Mesendoderm (in vitro differentiated cells): ENCODE results near the gene C9orf50.

Experiments
- DNase-seq: peaks from one replicate; pipeline ENCODE4 v3.0.0; 2013
- H2AK5ac ChIP-seq: 2 replicates; pipeline ENCODE4 v1.6.1; 2013; ENCODE audit warnings: low read length, inconsistent platforms
- H2BK120ac ChIP-seq: 2 replicates; pipeline ENCODE4 v1.6.1; 2013; ENCODE audit warnings: low read depth, mild to moderate bottlenecking, low read length, moderate library complexity, mixed read lengths
- H2BK15ac ChIP-seq: replicated peaks from 2 replicates; pipeline ENCODE4 v1.6.1; 2013; ENCODE audit warnings: low read depth, mild to moderate bottlenecking, moderate library complexity
- H2BK5ac ChIP-seq: 2 replicates; pipeline ENCODE4 v1.6.1; 2013; ENCODE audit warnings: low read length, inconsistent platforms
- H3K18ac ChIP-seq: 2 replicates; pipeline ENCODE4 v1.6.1; 2013; ENCODE audit warnings: mild to moderate bottlenecking, low read length, mixed read lengths
- H3K23ac ChIP-seq: one replicate; pipeline ENCODE4 v1.6.1; 2013; ENCODE audit warnings: low read length
- H3K27ac ChIP-seq: 2 replicates; pipeline ENCODE4 v1.5.1; 2013; ENCODE audit warnings: low read depth, mild to moderate bottlenecking, inconsistent platforms, low read length, moderate library complexity
- H3K27me3 ChIP-seq: 2 replicates; pipeline ENCODE4 v1.6.1; 2013; ENCODE audit warnings: low read length, control low read depth, mild to moderate bottlenecking, inconsistent platforms; ENCODE audit not compliant: insufficient read depth, poor library complexity
- H3K36me3 ChIP-seq: 2 replicates; pipeline ENCODE4 v1.6.1; 2013; ENCODE audit warnings: low read length, inconsistent platforms; ENCODE audit not compliant: control insufficient read depth, insufficient read depth
- H3K4ac ChIP-seq: one replicate; pipeline ENCODE4 v1.6.1; 2013; ENCODE audit warnings: low read depth, mild to moderate bottlenecking, low read length, moderate library complexity
- H3K4me1 ChIP-seq: 2 replicates; pipeline ENCODE4 v1.6.1; 2013; ENCODE audit warnings: low read depth, low read length, inconsistent platforms; ENCODE audit not compliant: control insufficient read depth
- H3K4me2 ChIP-seq: 2 replicates; pipeline ENCODE4 v1.6.1; 2013; ENCODE audit warnings: low read length
- H3K4me3 ChIP-seq: 2 replicates; pipeline ENCODE4 v1.5.1; 2013; ENCODE audit warnings: mild to moderate bottlenecking, low read length
- H3K56ac ChIP-seq: one replicate; pipeline ENCODE4 v1.6.1; 2013; ENCODE audit warnings: low read length
- H3K79me1 ChIP-seq: 2 replicates; pipeline ENCODE4 v1.6.1; 2013; ENCODE audit warnings: low read length, inconsistent platforms
- H3K79me2 ChIP-seq: 2 replicates; pipeline ENCODE4 v1.6.1; 2013; ENCODE audit warnings: mild to moderate bottlenecking, low read length; ENCODE audit not compliant: control insufficient read depth, insufficient read depth
- H3K9ac ChIP-seq: 2 replicates; pipeline ENCODE4 v1.6.1; 2013; ENCODE audit warnings: low read length, inconsistent platforms
- H4K5ac ChIP-seq: one replicate; pipeline ENCODE4 v1.6.1; 2013; ENCODE audit warnings: low read length
- H4K8ac ChIP-seq: one replicate; pipeline ENCODE4 v1.6.1; 2013; ENCODE audit warnings: low read depth, mild to moderate bottlenecking, control low read depth, low read length, moderate library complexity
- WGBS: extraction: QIAGEN DNeasy Blood & Tissue Kit; methylation state at CpG from one replicate; pipeline ENCODE4 v1.1.7; 2013; ENCODE audit warnings: low lambda C conversion rate, missing lambda C conversion rate; ENCODE audit not compliant: insufficient coverage; ENCODE audit errors: extremely low coverage; 5-methylcytosine and 5-hydroxymethylcytosine counted together

C9orf50 gene

DNA sequence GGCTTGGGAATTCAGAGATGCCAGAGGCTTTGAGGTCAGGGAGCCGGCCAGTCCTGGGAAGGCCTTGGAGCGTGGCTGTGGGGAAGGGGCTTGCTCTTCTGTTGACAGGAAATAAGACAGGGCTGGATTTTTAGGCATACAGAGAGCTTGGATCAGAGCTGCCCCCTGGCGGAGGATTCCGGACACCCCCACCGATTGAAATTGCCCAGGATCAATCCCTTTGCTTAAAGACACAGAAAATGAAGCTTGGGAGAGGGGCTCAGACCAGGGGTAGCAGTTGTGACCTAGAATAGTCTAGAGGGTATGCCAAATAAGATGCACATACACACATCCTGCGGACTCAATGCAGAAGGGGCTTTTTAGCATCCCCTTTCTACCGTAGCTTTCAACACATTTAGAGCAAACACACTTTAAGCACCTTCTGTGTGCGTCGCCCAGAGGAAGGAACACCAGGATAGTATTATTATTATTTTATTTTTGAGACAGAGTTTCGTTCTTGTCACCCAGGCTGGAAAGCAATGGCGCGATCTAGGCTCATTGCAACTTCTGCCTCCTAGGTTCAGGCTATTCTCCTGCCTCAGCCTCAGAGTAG is 3.4 kb upstream of the C9orf50 start:
- H3K27me3 ChIP-seq: peaks cover 5% of the 10 kb centered on the region
- no CpG with 5 or more reads among the region's 12 CpGs for WGBS
- H3K79me2 ChIP-seq: peaks cover 32% of the 10 kb centered on the region
- no peak overlapping the region for H3K27ac ChIP-seq
- no peak overlapping the region for H2AK5ac ChIP-seq
- peaks cover 15% of the 10 kb centered on the region for H3K79me1 ChIP-seq
- no peaks in the 10 kb centered on the region for H3K36me3 ChIP-seq
- no peak overlapping the region for H3K4me3 ChIP-seq
- DNase-seq: peak; percentile 84
- H3K4me1 ChIP-seq: peaks cover 6% of the 10 kb centered on the region
- H3K23ac ChIP-seq: no peak overlapping the region
- H3K4me2 ChIP-seq: no peak overlapping the region
- no peak overlapping the region for H4K5ac ChIP-seq
- H2BK120ac ChIP-seq: no peak overlapping the region
- no peak overlapping the region for H3K4ac ChIP-seq
- H3K9ac ChIP-seq: no peak overlapping the region
- H3K56ac ChIP-seq: no peak overlapping the region
- H2BK15ac ChIP-seq: no peak overlapping the region
- H3K18ac ChIP-seq: no peak overlapping the region
- H2BK5ac ChIP-seq: no peak overlapping the region
- H4K8ac ChIP-seq: no peak overlapping the region

DNA sequence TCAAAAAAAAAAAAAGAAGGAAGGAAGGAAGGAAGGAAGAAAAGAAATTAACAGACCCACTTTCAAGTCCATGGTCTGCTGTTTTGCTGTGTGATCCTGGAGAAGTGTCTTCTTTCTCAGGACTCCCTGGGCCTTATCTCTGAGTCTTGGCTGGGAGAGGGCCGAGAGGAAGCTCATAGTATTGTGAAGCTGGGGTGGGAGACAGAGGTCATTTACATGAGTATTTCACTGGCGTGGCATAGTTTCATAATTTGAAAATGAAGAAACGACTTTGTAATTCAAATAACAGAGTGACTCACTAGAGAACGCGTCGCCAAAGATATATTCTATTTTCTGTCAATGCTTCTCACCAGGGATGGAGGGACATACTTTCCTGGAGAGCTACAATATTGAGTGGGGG is 2.4 kb upstream of the C9orf50 start:
- no peak overlapping the region for H3K9ac ChIP-seq
- peaks cover 5% of the 10 kb centered on the region for H3K27me3 ChIP-seq
- peaks cover 6% of the 10 kb centered on the region for H3K4me1 ChIP-seq
- no CpG with 5 or more reads among the region's 6 CpGs for WGBS
- no peak overlapping the region for H3K4me2 ChIP-seq
- H3K23ac ChIP-seq: no peak overlapping the region
- no peak overlapping the region for H3K27ac ChIP-seq
- H3K4me3 ChIP-seq: no peak overlapping the region
- no peaks in the 10 kb centered on the region for H3K36me3 ChIP-seq
- no peak overlapping the region for H4K5ac ChIP-seq
- no peak overlapping the region for H3K4ac ChIP-seq
- no peak overlapping the region for H2BK15ac ChIP-seq
- no peak overlapping the region for H2BK120ac ChIP-seq
- H3K18ac ChIP-seq: no peak overlapping the region
- H4K8ac ChIP-seq: no peak overlapping the region
- H2BK5ac ChIP-seq: no peak overlapping the region
- H3K79me1 ChIP-seq: peaks cover 11% of the 10 kb centered on the region
- H3K79me2 ChIP-seq: peaks cover 23% of the 10 kb centered on the region
- no peak overlapping the region for H3K56ac ChIP-seq
- H2AK5ac ChIP-seq: no peak overlapping the region
- no peak for DNase-seq

DNA sequence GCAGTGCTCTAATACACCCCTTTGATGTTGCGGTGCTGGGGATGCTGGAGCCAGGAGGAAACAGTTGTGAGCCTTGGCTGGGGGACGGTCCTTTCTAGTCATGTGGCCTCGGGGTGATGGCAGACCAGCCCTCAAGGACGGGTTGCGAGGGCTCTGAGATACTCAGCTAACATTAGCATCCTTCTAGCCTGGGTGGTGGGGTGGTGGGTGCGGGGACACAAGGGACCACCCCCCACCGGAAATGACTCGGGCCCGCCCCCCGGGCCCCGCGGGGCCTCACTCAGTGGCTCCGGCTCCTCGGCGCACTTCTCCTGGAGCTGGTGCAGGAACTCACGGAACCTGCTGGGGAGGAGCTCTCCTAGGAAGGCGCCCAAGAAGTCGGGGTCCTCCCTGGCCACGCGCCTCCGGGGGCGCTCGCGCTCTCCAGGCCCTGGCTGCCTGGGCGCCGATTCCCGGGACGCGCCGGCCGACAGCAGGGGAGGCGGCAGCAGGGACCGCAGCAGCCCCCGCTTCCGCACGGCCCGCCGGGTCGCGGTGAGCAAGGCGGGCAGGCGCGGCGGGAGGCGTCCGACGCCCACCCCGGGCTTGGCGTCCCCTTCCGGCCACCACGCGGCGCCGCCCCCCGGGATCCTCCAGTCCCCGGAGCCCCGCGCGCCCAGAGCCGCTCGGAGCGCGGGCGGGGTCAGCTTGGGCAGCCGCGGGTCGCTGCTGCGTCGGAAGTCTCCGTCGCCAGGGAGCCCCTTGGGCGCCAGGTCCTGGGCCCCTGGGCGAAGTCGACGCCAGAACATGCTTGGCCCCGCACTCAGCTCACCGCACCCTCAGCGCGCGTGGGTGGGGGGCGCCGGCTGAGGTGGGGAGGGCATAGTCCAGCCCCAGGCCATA is 873 bp downstream of the C9orf50 start:
- no peak overlapping the region for H4K8ac ChIP-seq
- no peak overlapping the region for H3K27ac ChIP-seq
- H3K4me3 ChIP-seq: peak overlapping the region; percentile 33
- H2BK5ac ChIP-seq: no peak overlapping the region
- H2BK120ac ChIP-seq: no peak overlapping the region
- no CpG with 5 or more reads among the region's 82 CpGs for WGBS
- H4K5ac ChIP-seq: no peak overlapping the region
- peak overlapping the region; percentile 92 for H3K56ac ChIP-seq
- H3K4me1 ChIP-seq: no peaks in the 10 kb centered on the region
- peak overlapping the region; percentile 69 for H3K18ac ChIP-seq
- H2AK5ac ChIP-seq: no peak overlapping the region
- H3K36me3 ChIP-seq: no peaks in the 10 kb centered on the region
- DNase-seq: peak; percentile 53
- no peak overlapping the region for H2BK15ac ChIP-seq
- H3K27me3 ChIP-seq: peaks cover 5% of the 10 kb centered on the region
- H3K79me1 ChIP-seq: no peaks in the 10 kb centered on the region
- H3K79me2 ChIP-seq: no peaks in the 10 kb centered on the region
- peak overlapping the region; percentile 57 for H3K23ac ChIP-seq
- peak overlapping the region; percentile 86 for H3K4me2 ChIP-seq
- peak overlapping the region; percentile 59 for H3K4ac ChIP-seq
- H3K9ac ChIP-seq: peak overlapping the region; percentile 73

DNA sequence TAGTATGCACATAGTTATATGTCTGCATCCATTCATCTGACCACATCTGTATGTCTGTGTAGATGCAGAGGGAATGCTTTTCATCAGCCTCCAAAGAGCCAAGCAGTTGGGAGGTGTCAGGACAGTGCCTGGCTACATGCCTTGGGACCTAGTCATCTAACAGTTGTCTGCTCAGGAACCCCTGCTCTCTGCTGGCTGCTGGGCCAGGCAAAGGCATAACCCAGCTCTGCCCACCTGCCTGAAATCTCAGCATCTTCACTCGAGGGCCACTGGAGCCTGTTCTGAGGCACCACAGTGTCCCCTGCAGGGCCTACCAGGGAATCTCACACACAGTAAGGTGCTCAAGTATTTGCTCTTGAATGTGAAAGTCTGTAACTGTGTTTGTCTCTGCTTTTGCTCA is 3.7 kb downstream of the C9orf50 start:
- H3K4me2 ChIP-seq: no peak overlapping the region
- H3K4ac ChIP-seq: no peak overlapping the region
- H3K23ac ChIP-seq: no peak overlapping the region
- no peak overlapping the region for H2AK5ac ChIP-seq
- no peak overlapping the region for H2BK120ac ChIP-seq
- no peak overlapping the region for H2BK15ac ChIP-seq
- H3K56ac ChIP-seq: no peak overlapping the region
- H4K5ac ChIP-seq: no peak overlapping the region
- H3K4me1 ChIP-seq: no peaks in the 10 kb centered on the region
- no peak overlapping the region for H3K27ac ChIP-seq
- no peak overlapping the region for H4K8ac ChIP-seq
- WGBS: no CpG with 5 or more reads among the region's 1 CpG
- H3K27me3 ChIP-seq: peaks cover 5% of the 10 kb centered on the region
- no peak overlapping the region for H3K18ac ChIP-seq
- no peaks in the 10 kb centered on the region for H3K79me2 ChIP-seq
- no peak overlapping the region for H2BK5ac ChIP-seq
- H3K9ac ChIP-seq: no peak overlapping the region
- no peak overlapping the region for H3K4me3 ChIP-seq
- H3K36me3 ChIP-seq: no peaks in the 10 kb centered on the region
- peak; percentile 89 for DNase-seq
- H3K79me1 ChIP-seq: no peaks in the 10 kb centered on the region

DNA sequence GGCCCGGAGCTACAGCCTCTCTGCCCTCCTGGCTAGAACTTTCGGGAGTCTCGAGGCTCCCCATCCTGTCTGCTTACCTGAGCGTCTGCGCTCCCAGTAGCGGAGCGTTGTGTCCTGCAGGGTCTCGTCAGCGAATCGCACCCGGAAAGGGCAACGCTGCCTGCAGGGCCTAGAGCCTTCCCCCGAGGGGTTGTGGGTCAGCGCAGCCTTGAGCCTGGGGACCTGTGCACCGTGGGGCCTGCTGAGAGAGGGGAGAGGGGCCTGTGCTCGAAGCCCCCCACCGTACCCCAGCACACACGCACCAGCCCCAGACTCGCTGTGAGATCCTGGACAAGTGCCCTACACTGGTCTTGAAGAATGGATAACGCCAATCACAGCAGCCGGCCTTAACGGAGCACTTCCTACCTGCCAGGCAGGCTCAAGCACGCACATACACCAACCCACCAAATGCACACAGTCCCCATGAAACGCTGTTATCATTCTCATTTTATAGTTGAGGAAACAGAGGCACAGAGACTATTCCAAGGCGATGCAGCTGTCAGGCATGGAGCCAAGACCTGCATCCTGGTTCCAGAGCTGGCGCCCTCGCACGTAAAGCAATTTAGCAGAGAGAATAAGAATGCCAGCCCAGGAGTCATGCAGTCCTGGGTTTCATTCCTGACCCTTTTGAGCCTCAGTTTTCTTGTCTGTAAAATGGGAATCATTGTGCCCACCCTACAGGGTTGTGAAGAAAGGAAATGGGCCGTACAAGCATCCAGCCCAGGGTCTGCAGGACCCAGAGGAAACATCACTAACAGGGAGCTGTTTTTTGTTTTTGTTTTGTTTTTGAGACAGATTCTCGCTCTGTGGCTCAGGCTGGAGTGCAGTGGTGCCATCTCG is 5.3 kb downstream of the C9orf50 start:
- H3K9ac ChIP-seq: no peak overlapping the region
- no CpG with 5 or more reads among the region's 31 CpGs for WGBS
- H3K4me3 ChIP-seq: no peak overlapping the region
- H3K4me2 ChIP-seq: no peak overlapping the region
- no peak overlapping the region for H2BK120ac ChIP-seq
- no peak overlapping the region for H2AK5ac ChIP-seq
- no peaks in the 10 kb centered on the region for H3K36me3 ChIP-seq
- H3K4me1 ChIP-seq: no peaks in the 10 kb centered on the region
- H2BK15ac ChIP-seq: no peak overlapping the region
- H3K18ac ChIP-seq: no peak overlapping the region
- no peak for DNase-seq
- H3K79me2 ChIP-seq: no peaks in the 10 kb centered on the region
- H3K4ac ChIP-seq: no peak overlapping the region
- no peak overlapping the region for H3K56ac ChIP-seq
- H3K23ac ChIP-seq: no peak overlapping the region
- no peak overlapping the region for H4K8ac ChIP-seq
- no peaks in the 10 kb centered on the region for H3K79me1 ChIP-seq
- H4K5ac ChIP-seq: no peak overlapping the region
- peaks cover 2% of the 10 kb centered on the region for H3K27me3 ChIP-seq
- no peak overlapping the region for H3K27ac ChIP-seq
- no peak overlapping the region for H2BK5ac ChIP-seq
